ENCODE data around the gene KIF23.

The KIF23 gene

DNA sequence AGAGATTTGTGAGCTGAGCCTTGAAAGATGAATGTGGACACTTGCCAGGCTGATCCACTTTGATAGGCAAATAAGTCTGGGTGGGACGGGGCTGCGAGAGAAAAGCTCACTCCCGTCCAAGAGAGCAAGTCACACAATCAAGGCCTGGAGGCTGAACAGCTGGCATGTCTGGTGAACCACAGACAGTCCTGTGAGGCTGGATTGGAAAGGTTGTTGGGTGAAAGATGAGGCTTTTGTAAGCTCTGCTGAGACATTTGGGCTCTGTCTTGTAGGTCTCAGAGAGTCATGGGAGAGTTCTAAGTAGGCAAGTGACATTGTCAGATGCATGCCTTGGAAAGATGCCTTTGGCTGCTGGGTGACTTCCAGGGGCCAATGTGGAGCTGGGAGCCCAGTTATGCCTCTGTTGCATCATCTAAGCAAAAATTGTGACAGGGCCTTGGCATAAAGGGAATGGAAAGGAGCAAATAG, 76.9 kb downstream of the KIF23 start:
- Mint-ChIP-seq H3K27me3 (ENCODE audit: low read depth) (peaks cover 2% of the 10 kb centered on the region), H3K36me3 (ENCODE audit: low read depth) (no peaks in the 10 kb centered on the region), H3K9me3 (no peaks in the 10 kb centered on the region), H3K4me1 (ENCODE audit: low read depth) (no peaks in the 10 kb centered on the region), H3K27ac (no peak overlapping the region), H3K4me3 (no peak overlapping the region)
- DNase-seq (ENCODE audit: low spot score): no peak

DNA sequence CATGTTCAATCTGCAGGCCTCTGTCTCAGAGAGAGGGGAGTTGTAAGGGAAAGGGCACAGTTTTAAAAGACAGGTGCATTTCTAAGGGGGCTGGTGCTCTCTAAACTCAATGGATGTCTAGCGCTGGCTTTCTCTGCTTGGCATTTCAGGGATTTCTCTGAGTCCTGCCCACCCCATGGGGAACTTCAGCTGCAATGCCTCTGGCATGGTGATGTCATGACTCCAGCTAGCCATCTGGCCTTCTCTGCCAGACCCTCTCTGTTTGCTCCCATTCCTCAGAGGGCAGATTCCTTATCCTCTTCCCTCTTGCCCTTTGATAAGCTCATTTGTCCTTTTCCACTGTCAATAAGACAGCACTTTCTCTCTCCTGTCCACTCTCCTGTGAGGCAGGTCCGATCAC, 79.3 kb downstream of the KIF23 start:
- Mint-ChIP-seq H3K4me3 (no peak overlapping the region), H3K27me3 (ENCODE audit: low read depth) (peaks cover 2% of the 10 kb centered on the region), H3K4me1 (ENCODE audit: low read depth) (peaks cover 3% of the 10 kb centered on the region), H3K27ac (no peak overlapping the region), H3K36me3 (ENCODE audit: low read depth) (no peaks in the 10 kb centered on the region), H3K9me3 (no peaks in the 10 kb centered on the region)
- no peak for DNase-seq (ENCODE audit: low spot score)

DNA sequence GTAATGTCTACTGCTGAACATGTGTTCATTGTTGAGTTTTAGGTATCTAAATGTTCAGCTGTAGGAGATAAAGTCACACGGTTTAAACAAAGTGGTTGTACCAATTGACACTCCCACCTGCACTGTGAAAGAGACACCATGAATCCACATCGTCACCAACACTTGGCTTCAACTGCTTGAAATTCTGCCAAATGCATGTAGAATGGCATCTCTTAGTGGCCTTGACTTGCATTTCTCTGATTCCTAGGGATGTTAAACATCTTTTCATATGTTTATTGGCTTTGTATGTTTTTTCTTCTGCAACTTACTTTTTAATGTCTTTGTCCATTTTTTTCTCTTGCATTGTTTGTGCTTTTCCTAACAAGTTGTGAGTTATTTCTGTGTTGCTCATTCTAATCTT, 81.9 kb downstream of the KIF23 start:
- H3K4me1 Mint-ChIP-seq (ENCODE audit: low read depth): peaks cover 3% of the 10 kb centered on the region
- no peaks in the 10 kb centered on the region for H3K27me3 Mint-ChIP-seq (ENCODE audit: low read depth)
- H3K9me3 Mint-ChIP-seq: no peaks in the 10 kb centered on the region
- no peak overlapping the region for H3K27ac Mint-ChIP-seq
- no peaks in the 10 kb centered on the region for H3K36me3 Mint-ChIP-seq (ENCODE audit: low read depth)
- DNase-seq (ENCODE audit: low spot score): no peak
- H3K4me3 Mint-ChIP-seq: no peak overlapping the region

DNA sequence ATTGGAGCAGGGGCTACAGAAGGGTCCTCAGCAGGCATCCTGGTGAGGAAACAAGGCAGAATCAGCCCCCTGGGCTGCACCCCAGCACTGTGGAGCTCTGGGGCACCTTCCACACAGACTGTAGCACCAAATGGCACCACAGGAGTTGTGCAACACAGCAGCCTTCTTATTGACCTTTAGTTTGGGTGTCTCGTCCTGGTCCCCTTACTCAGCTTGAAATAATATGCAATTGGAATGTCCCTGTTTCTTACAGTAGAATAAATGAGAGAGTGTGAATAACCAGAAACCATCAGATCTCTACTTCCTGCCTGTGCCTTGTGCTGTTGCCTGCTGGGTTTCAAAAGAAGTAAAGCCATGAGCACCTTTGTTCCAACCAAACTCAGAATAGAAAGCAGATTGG, 82.9 kb downstream of the KIF23 start:
- Mint-ChIP-seq H3K27ac (no peak overlapping the region), H3K4me1 (ENCODE audit: low read depth) (peaks cover 3% of the 10 kb centered on the region), H3K36me3 (ENCODE audit: low read depth) (no peaks in the 10 kb centered on the region), H3K27me3 (ENCODE audit: low read depth) (no peaks in the 10 kb centered on the region), H3K4me3 (no peak overlapping the region), H3K9me3 (no peaks in the 10 kb centered on the region)
- no peak for DNase-seq (ENCODE audit: low spot score)

DNA sequence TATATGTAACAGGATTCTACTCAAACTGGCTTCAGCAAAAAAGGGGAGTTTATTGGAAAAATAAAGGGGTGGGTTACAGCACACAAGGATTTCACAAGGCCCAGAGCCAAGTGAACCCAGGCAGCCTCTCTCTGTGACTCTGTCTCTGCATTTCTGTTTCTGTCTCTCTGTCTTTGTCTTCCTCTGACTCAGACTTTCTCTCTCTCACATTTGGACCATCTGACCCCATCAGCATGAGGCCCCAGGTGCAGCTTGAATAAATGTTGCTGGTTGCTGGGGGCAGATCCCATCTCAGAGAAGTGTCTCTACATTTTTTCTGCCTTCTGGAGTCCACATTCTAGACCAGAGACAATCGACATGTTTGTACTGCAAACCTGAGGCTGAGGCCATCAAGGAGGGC, 83.5 kb downstream of the KIF23 start:
- no peaks in the 10 kb centered on the region for H3K36me3 Mint-ChIP-seq (ENCODE audit: low read depth)
- H3K4me1 Mint-ChIP-seq (ENCODE audit: low read depth): peaks cover 3% of the 10 kb centered on the region
- DNase-seq (ENCODE audit: low spot score): no peak
- H3K27ac Mint-ChIP-seq: no peak overlapping the region
- H3K27me3 Mint-ChIP-seq (ENCODE audit: low read depth): no peaks in the 10 kb centered on the region
- no peak overlapping the region for H3K4me3 Mint-ChIP-seq
- H3K9me3 Mint-ChIP-seq: no peaks in the 10 kb centered on the region
